Measurements from ENCODE around the gene MYO1D. TPM values are rescaled to one million over a fixed set of nuclear protein-coding genes. Genes with fewer than 3 reads are reported as not detected.

MYO1D gene
- total and polyA plus RNA-seq, 2 donors (not counting 3 experiments of a cell fraction or from before 2014, with no cell fraction given) = 37.8 to 85.5 TPM

DNA sequence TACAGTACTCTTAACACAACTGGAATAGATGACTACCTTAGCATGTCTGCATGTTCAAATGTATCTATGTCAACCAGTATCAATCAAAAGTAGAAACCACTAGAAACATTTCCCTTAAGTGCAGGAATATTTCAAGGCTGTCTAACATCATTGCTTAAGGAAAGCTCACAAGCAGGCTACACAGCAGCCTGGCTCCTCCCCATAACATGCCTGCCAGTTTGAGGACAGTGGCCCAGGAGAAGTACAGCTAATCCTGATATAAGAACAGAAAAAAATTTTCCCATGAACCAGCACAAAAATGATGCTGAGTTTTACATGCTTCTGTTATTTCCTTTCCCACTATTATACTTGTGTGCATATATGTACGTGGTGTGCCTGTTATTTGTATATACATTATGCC, 175.1 kb downstream of the MYO1D start:
- no peaks in the 10 kb centered on the region for H3K9me3 ChIP-seq (replicated peaks; ENCODE audit: control insufficient read depth, insufficient read depth, low read length)
- H3K27me3 ChIP-seq (ENCODE audit: control insufficient read depth in 2 of 2, insufficient read depth in 2 of 2, low read length in 2 of 2) = no peaks in the 10 kb centered on the region
- no TSS peak for BruUV-seq (replicated peaks)
- TF ChIP-seq POLR2AphosphoS5 (IDR thresholded peaks at IDR 0.05; ENCODE audit: insufficient read depth, low read depth, low read length) = no peak
- no peak for TF ChIP-seq JUN (IDR thresholded peaks at IDR 0.05; ENCODE audit: borderline replicate concordance, insufficient read depth, insufficient read length, low read depth)
- no peak for TF ChIP-seq MYC (IDR thresholded peaks at IDR 0.05; ENCODE audit: low read depth, low read length)
- TF ChIP-seq FOS (IDR thresholded peaks at IDR 0.05; ENCODE audit: borderline replicate concordance, insufficient read depth, low read length) = no peak
- TF ChIP-seq POLR2A (IDR thresholded peaks at IDR 0.05; ENCODE audit: low read depth, low read length) = no peak
- no peak for TF ChIP-seq EZH2 (IDR thresholded peaks at IDR 0.05; ENCODE audit: borderline replicate concordance, low read depth, low read length, severe bottlenecking)
- TF ChIP-seq GATA2 (IDR thresholded peaks at IDR 0.05; ENCODE audit: insufficient read depth, insufficient read length, low read depth, low read length) = no peak
- TF ChIP-seq, protein P1, sequence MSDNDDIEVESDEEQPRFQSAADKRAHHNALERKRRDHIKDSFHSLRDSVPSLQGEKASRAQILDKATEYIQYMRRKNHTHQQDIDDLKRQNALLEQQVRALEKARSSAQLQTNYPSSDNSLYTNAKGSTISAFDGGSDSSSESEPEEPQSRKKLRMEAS (IDR thresholded peaks at IDR 0.05; ENCODE audit: insufficient read depth, insufficient read length) = no peak
- TF ChIP-seq, protein P2, sequence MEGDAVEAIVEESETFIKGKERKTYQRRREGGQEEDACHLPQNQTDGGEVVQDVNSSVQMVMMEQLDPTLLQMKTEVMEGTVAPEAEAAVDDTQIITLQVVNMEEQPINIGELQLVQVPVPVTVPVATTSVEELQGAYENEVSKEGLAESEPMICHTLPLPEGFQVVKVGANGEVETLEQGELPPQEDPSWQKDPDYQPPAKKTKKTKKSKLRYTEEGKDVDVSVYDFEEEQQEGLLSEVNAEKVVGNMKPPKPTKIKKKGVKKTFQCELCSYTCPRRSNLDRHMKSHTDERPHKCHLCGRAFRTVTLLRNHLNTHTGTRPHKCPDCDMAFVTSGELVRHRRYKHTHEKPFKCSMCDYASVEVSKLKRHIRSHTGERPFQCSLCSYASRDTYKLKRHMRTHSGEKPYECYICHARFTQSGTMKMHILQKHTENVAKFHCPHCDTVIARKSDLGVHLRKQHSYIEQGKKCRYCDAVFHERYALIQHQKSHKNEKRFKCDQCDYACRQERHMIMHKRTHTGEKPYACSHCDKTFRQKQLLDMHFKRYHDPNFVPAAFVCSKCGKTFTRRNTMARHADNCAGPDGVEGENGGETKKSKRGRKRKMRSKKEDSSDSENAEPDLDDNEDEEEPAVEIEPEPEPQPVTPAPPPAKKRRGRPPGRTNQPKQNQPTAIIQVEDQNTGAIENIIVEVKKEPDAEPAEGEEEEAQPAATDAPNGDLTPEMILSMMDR (IDR thresholded peaks at IDR 0.05; ENCODE audit: extremely low read depth in 1 of 2, insufficient read depth in 1 of 2, low read depth in 1 of 2, low read length in 2 of 2) = no peak
- H3K27ac ChIP-seq (ENCODE audit: insufficient read depth, low read depth, low read length) = no peak overlapping the region
- dilution Hi-C loops (cut with MboI; ENCODE audit: extremely low pct_ligation_motif_present, low sequenced_read_pairs) = no loop called here
- no peaks in the 10 kb centered on the region for H3K4me1 ChIP-seq (ENCODE audit: control insufficient read depth, extremely low read depth, insufficient read depth, low read length)
- ChIA-PET POLR2A (no interaction called here), CTCF (interaction anchor here (1.6 to 1.8 kb wide), 3 partner anchors 9 to 43 kb away, joined by 5 to 8 read pairs (median 8); no protein-coding TSS in a partner anchor)
- no peak overlapping the region for H3K4me2 ChIP-seq (ENCODE audit: insufficient read depth, low read length)
- H3K4me3 ChIP-seq (replicated peaks in 1 of 3; ENCODE audit: insufficient read depth in 1 of 3, low read depth in 1 of 3, low read length in 3 of 3) = no peak overlapping the region
- H3K9me1 ChIP-seq (replicated peaks; ENCODE audit: control insufficient read depth, extremely low read depth, insufficient read depth, low read length) = no peaks in the 10 kb centered on the region
- intact Hi-C loops (cut with micrococcal nuclease) = no loop called here
- peaks cover 0 to 2% of the 10 kb centered on the region in 2 experiments for H3K36me3 ChIP-seq (ENCODE audit: control insufficient read depth in 2 of 2, extremely low read depth in 1 of 2, insufficient read depth in 2 of 2, low read length in 2 of 2)
- H3K79me2 ChIP-seq (ENCODE audit: control insufficient read depth, insufficient read depth, low read length) = no peaks in the 10 kb centered on the region
- no peak overlapping the region for H2AFZ ChIP-seq (ENCODE audit: low read depth, low read length)
- H4K20me1 ChIP-seq (replicated peaks; ENCODE audit: control insufficient read depth, extremely low read depth, insufficient read depth, low read length) = no peaks in the 10 kb centered on the region
- FAIRE-seq (no peak), DNase-seq (ENCODE audit: low read depth, low spot score) (no peak)
- no peak overlapping the region for H3K9ac ChIP-seq (replicated peaks; ENCODE audit: extremely low read depth, insufficient read depth, low read length)
